ENCODE data around the gene TEX22. TPM values are rescaled to one million over a fixed set of nuclear protein-coding genes. Genes with fewer than 3 reads are reported as not detected.
A peak's percentile ranks its signal among the peaks of the same experiment; 100 is the strongest.

The TEX22 gene
- total and polyA plus RNA-seq, 2 experiments from 2014 or later = 0.21 TPM

- H3K27me3 Mint-ChIP-seq (ENCODE audit: insufficient read depth, low read depth, poor library complexity) = peaks cover 53% of the 10 kb centered on the region
- peaks cover 7% of the 10 kb centered on the region; the same call in 2 of the 3 replicates for H3K36me3 Mint-ChIP-seq (ENCODE audit: low read depth)
- H3K4me2 ChIP-seq = peak overlapping the region; percentile 88
- H3K9me2 ChIP-seq (ENCODE audit: insufficient read depth) = no peaks in the 10 kb centered on the region
- peaks cover 11% of the 10 kb centered on the region for H3K4me1 Mint-ChIP-seq
- H3K79me2 ChIP-seq (replicated peaks; ENCODE audit: insufficient read depth) = peaks cover 4% of the 10 kb centered on the region; the same call in 1 of the 2 replicates
- H3K4me1 ChIP-seq (ENCODE audit: insufficient read depth) = peaks cover 14% of the 10 kb centered on the region; the same call in 1 of the 2 replicates
- H3K9me3 Mint-ChIP-seq = peaks cover 2% of the 10 kb centered on the region; the same call in 1 of the 3 replicates
- H3K27ac Mint-ChIP-seq = no peak overlapping the region
- H3K27me3 ChIP-seq (ENCODE audit: insufficient read depth) = peaks cover 46% of the 10 kb centered on the region
- H3F3A ChIP-seq (replicated peaks; ENCODE audit: low read depth) = peaks cover 12% of the 10 kb centered on the region; the same call in 1 of the 2 replicates
- TF ChIP-seq CTCF (conservative IDR thresholded peaks at IDR 0.05; ENCODE audit: low read depth in 2 of 2) = peak; percentile 31 to 41
- TF ChIP-seq POLR2AphosphoS5 (IDR thresholded peaks at IDR 0.05; ENCODE audit: low read depth) = peak; percentile 57; the same call in 1 of the 2 replicates
- no peak for TF ChIP-seq CREB1 (CRISPR knock-in tag; IDR thresholded peaks at IDR 0.05; ENCODE audit: low read depth)
- TF ChIP-seq ETS1 (IDR thresholded peaks at IDR 0.05) = peak; percentile 54; the same call in 1 of the 2 replicates
- H3K4me3 ChIP-seq = peak overlapping the region; percentile 68
- no peaks in the 10 kb centered on the region for H4K20me1 ChIP-seq (replicated peaks; ENCODE audit: insufficient read depth)
- no peaks in the 10 kb centered on the region for H3K36me3 ChIP-seq (ENCODE audit: insufficient read depth)
- peak overlapping the region; percentile 73 for H2AFZ ChIP-seq
- ATAC-seq = peak; percentile 56
- DNase-seq (ENCODE audit: low spot score) = peak; percentile 82
- no peak overlapping the region for H3K27ac ChIP-seq (ENCODE audit: low read depth)
- peak overlapping the region; percentile 74 for H3K4me3 Mint-ChIP-seq
Measured at GRCh38 chr14:105414456-105415371, 16.4 kb downstream of the TEX22 start.

GRCh38 chr14:105415481-105416428, 17.4 kb downstream of the TEX22 start:
- Histone ChIP-seq H4K20me1 (replicated peaks; ENCODE audit: insufficient read depth) (no peaks in the 10 kb centered on the region), H2AFZ (peak overlapping the region; percentile 73), H3K9me2 (ENCODE audit: insufficient read depth) (no peaks in the 10 kb centered on the region), H3K4me3 (peak overlapping the region; percentile 68), H3K4me2 (peak overlapping the region; percentile 88), H3F3A (replicated peaks; ENCODE audit: low read depth) (peaks cover 12% of the 10 kb centered on the region; the same call in 1 of the 2 replicates), H3K4me1 (ENCODE audit: insufficient read depth) (peaks cover 16% of the 10 kb centered on the region; the same call in 1 of the 2 replicates), H3K79me2 (replicated peaks; ENCODE audit: insufficient read depth) (peaks cover 10% of the 10 kb centered on the region), H3K27ac (ENCODE audit: low read depth) (no peak overlapping the region), H3K27me3 (ENCODE audit: insufficient read depth) (peaks cover 36% of the 10 kb centered on the region), H3K36me3 (ENCODE audit: insufficient read depth) (no peaks in the 10 kb centered on the region)
- Mint-ChIP-seq H3K27me3 (ENCODE audit: insufficient read depth, low read depth, poor library complexity) (peaks cover 43% of the 10 kb centered on the region), H3K4me1 (peaks cover 10% of the 10 kb centered on the region), H3K4me3 (peak overlapping the region; percentile 74), H3K27ac (no peak overlapping the region), H3K9me3 (0 out of 3 replicates have a peak, but pooled peaks cover 2% of the 10 kb centered on the region), H3K36me3 (ENCODE audit: low read depth) (peaks cover 7% of the 10 kb centered on the region; the same call in 2 of the 3 replicates)
- ATAC-seq = no peak
- DNase-seq (ENCODE audit: low spot score) = no peak
- TF ChIP-seq STAT1 (IDR thresholded peaks at IDR 0.05; ENCODE audit: unreplicated experiment) (no peak), CREB1 (CRISPR knock-in tag; IDR thresholded peaks at IDR 0.05; ENCODE audit: low read depth) (no peak), REST (IDR thresholded peaks at IDR 0.05; ENCODE audit: unreplicated experiment) (no peak), JUNB (IDR thresholded peaks at IDR 0.05; ENCODE audit: unreplicated experiment) (no peak), CTCF (conservative IDR thresholded peaks at IDR 0.05; ENCODE audit: low read depth in 2 of 2) (no peak), EZH2 (IDR thresholded peaks at IDR 0.05; ENCODE audit: low read depth, unreplicated experiment) (no peak), ZNF331 (CRISPR knock-in tag; IDR thresholded peaks at IDR 0.05; ENCODE audit: low read depth) (no peak), ETS1 (IDR thresholded peaks at IDR 0.05) (no peak)
